Measurements from ENCODE around the gene ROBO1. TPM values are rescaled to one million over a fixed set of nuclear protein-coding genes. Genes with fewer than 3 reads are reported as not detected.

Gene ROBO1
- total RNA-seq, 1 donor from 2014 or later: 71.7 TPM

DNA sequence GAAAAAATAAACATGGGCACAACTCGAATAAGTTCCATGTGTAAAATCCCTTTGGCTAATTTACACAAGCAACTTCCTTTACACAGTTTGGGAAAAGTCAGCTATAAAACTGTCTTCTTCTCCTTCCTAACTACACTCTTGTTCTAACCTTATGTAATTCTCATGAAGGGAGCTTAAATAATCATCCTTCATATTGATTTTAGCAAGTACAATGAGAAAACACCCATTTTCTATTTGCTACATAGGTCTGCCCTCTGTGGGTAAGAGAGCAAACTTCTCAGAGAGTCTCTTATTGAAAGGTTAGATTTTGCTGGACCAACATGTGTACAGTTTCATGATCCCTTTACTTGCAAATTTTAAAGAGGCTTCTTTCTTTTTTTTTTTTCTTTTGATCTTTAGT lies 398.5 kb downstream of the ROBO1 start:
- no peaks in the 10 kb centered on the region for H3K9me3 ChIP-seq (ENCODE audit: insufficient read depth, low read depth, low read length)
- peaks cover 19% of the 10 kb centered on the region for H3K4me1 ChIP-seq (ENCODE audit: insufficient read depth, low read length)
- DNase-seq (ENCODE audit: low read depth): no peak
- H3K36me3 ChIP-seq (ENCODE audit: insufficient read depth, low read length): no peaks in the 10 kb centered on the region
- no peak overlapping the region for H3K9ac ChIP-seq (ENCODE audit: low read length)
- H2AFZ ChIP-seq (ENCODE audit: low read depth, low read length): peak overlapping the region; percentile 3
- Mint-ChIP-seq H3K27me3 (ENCODE audit: low read depth, unreplicated experiment) (no peaks in the 10 kb centered on the region), H3K4me1 (ENCODE audit: low read depth, unreplicated experiment) (peaks cover 35% of the 10 kb centered on the region), H3K9me3 (ENCODE audit: unreplicated experiment) (peaks cover 4% of the 10 kb centered on the region), H3K27ac (ENCODE audit: unreplicated experiment) (no peak overlapping the region), H3K4me3 (ENCODE audit: unreplicated experiment) (no peak overlapping the region), H3K36me3 (ENCODE audit: low read depth, unreplicated experiment) (no peaks in the 10 kb centered on the region)
- no peak overlapping the region for H3K27ac ChIP-seq (ENCODE audit: low read depth, low read length)
- H3K4me2 ChIP-seq (ENCODE audit: low read length): no peak overlapping the region
- no peaks in the 10 kb centered on the region for H3K27me3 ChIP-seq (ENCODE audit: insufficient read depth, low read length)
- TF ChIP-seq EZH2 (IDR thresholded peaks at IDR 0.05; ENCODE audit: insufficient read depth, low read length) (no peak), CTCF (IDR thresholded peaks at IDR 0.05; ENCODE audit: insufficient read depth, low read depth, low read length) (peak; percentile 25)
- no peaks in the 10 kb centered on the region for H4K20me1 ChIP-seq (ENCODE audit: insufficient read depth, low read length)
- H3K79me2 ChIP-seq (ENCODE audit: insufficient read depth, low read length): no peaks in the 10 kb centered on the region
- H3K4me3 ChIP-seq (ENCODE audit: insufficient read depth, low read depth, low read length): no peak overlapping the region
- no peak for FAIRE-seq

DNA sequence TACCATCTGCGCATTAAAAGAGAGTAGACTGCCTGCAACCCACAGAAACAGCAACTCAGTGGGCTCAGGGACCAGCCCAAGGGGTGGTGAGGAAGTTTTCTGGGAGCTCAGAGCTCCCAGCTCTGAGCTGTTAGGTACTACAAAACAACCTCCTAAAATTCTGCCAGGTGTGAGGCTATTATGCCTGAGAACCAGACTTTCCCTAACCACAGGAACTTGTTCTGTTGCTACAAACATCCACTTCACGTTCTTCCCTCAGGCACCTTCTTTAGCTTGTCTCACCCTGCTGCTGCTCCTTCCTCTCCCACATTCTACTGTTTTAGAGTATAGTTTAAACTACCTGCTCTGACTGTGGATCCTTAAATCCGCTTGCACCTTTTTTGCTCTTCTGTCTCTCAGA lies 399.4 kb downstream of the ROBO1 start:
- no peak overlapping the region for H3K4me3 Mint-ChIP-seq (ENCODE audit: unreplicated experiment)
- no peak for TF ChIP-seq CTCF (IDR thresholded peaks at IDR 0.05; ENCODE audit: insufficient read depth, low read depth, low read length)
- TF ChIP-seq EZH2 (IDR thresholded peaks at IDR 0.05; ENCODE audit: insufficient read depth, low read length): no peak
- H3K9ac ChIP-seq (ENCODE audit: low read length): no peak overlapping the region
- H2AFZ ChIP-seq (ENCODE audit: low read depth, low read length): no peak overlapping the region
- no peaks in the 10 kb centered on the region for H4K20me1 ChIP-seq (ENCODE audit: insufficient read depth, low read length)
- no peaks in the 10 kb centered on the region for H3K36me3 Mint-ChIP-seq (ENCODE audit: low read depth, unreplicated experiment)
- H3K4me1 Mint-ChIP-seq (ENCODE audit: low read depth, unreplicated experiment): peaks cover 35% of the 10 kb centered on the region
- no peaks in the 10 kb centered on the region for H3K27me3 ChIP-seq (ENCODE audit: insufficient read depth, low read length)
- peaks cover 19% of the 10 kb centered on the region for H3K4me1 ChIP-seq (ENCODE audit: insufficient read depth, low read length)
- no peaks in the 10 kb centered on the region for H3K9me3 ChIP-seq (ENCODE audit: insufficient read depth, low read depth, low read length)
- H3K36me3 ChIP-seq (ENCODE audit: insufficient read depth, low read length): no peaks in the 10 kb centered on the region
- DNase-seq (ENCODE audit: low read depth): peak; percentile 64
- peaks cover 4% of the 10 kb centered on the region for H3K9me3 Mint-ChIP-seq (ENCODE audit: unreplicated experiment)
- peak overlapping the region; percentile 73 for H3K27ac Mint-ChIP-seq (ENCODE audit: unreplicated experiment)
- no peak for FAIRE-seq
- H3K79me2 ChIP-seq (ENCODE audit: insufficient read depth, low read length): no peaks in the 10 kb centered on the region
- no peak overlapping the region for H3K27ac ChIP-seq (ENCODE audit: low read depth, low read length)
- no peak overlapping the region for H3K4me2 ChIP-seq (ENCODE audit: low read length)
- no peaks in the 10 kb centered on the region for H3K27me3 Mint-ChIP-seq (ENCODE audit: low read depth, unreplicated experiment)
- H3K4me3 ChIP-seq (ENCODE audit: insufficient read depth, low read depth, low read length): no peak overlapping the region

GRCh38 chr3:79367803-79368202 lies 400.0 kb downstream of the ROBO1 start:
- no peak for DNase-seq (ENCODE audit: low read depth)
- H3K27me3 Mint-ChIP-seq (ENCODE audit: low read depth, unreplicated experiment): no peaks in the 10 kb centered on the region
- H3K9me3 Mint-ChIP-seq (ENCODE audit: unreplicated experiment): peaks cover 4% of the 10 kb centered on the region
- no peaks in the 10 kb centered on the region for H3K36me3 Mint-ChIP-seq (ENCODE audit: low read depth, unreplicated experiment)
- Histone ChIP-seq H3K27ac (ENCODE audit: low read depth, low read length) (peak overlapping the region; percentile 80), H3K9ac (ENCODE audit: low read length) (peak overlapping the region; percentile 39), H3K4me2 (ENCODE audit: low read length) (peak overlapping the region; percentile 74), H3K4me1 (ENCODE audit: insufficient read depth, low read length) (peaks cover 19% of the 10 kb centered on the region), H3K27me3 (ENCODE audit: insufficient read depth, low read length) (no peaks in the 10 kb centered on the region), H4K20me1 (ENCODE audit: insufficient read depth, low read length) (no peaks in the 10 kb centered on the region), H3K36me3 (ENCODE audit: insufficient read depth, low read length) (no peaks in the 10 kb centered on the region), H2AFZ (ENCODE audit: low read depth, low read length) (no peak overlapping the region), H3K4me3 (ENCODE audit: insufficient read depth, low read depth, low read length) (no peak overlapping the region), H3K9me3 (ENCODE audit: insufficient read depth, low read depth, low read length) (no peaks in the 10 kb centered on the region), H3K79me2 (ENCODE audit: insufficient read depth, low read length) (no peaks in the 10 kb centered on the region)
- no peak for FAIRE-seq
- H3K4me1 Mint-ChIP-seq (ENCODE audit: low read depth, unreplicated experiment): peaks cover 35% of the 10 kb centered on the region
- no peak for TF ChIP-seq EZH2 (IDR thresholded peaks at IDR 0.05; ENCODE audit: insufficient read depth, low read length)
- TF ChIP-seq CTCF (IDR thresholded peaks at IDR 0.05; ENCODE audit: insufficient read depth, low read depth, low read length): no peak
- H3K4me3 Mint-ChIP-seq (ENCODE audit: unreplicated experiment): peak overlapping the region; percentile 63
- peak overlapping the region; percentile 77 for H3K27ac Mint-ChIP-seq (ENCODE audit: unreplicated experiment)
